H9 (cell line): ENCODE measurements around the gene ABCA12. TPM values are rescaled to one million over a fixed set of nuclear protein-coding genes. Genes with fewer than 3 reads are reported as not detected.

Experiments used
- DNase-seq: peaks from one replicate; pipeline ENCODE4 v3.0.0-alpha.2; 2017
- H2AFZ ChIP-seq: one replicate; pipeline ENCODE4 v1.6.1; 2013; ENCODE audit warnings: mild to moderate bottlenecking, low read length, control low read depth, moderate library complexity
- H2AK5ac ChIP-seq: 2 replicates; pipeline ENCODE4 v1.6.1; 2013; ENCODE audit warnings: low read length, control low read depth, mixed read lengths; ENCODE audit not compliant: insufficient read length
- H2BK120ac ChIP-seq: one replicate; pipeline ENCODE4 v1.6.1; 2013; ENCODE audit warnings: low read depth, mild to moderate bottlenecking, low read length, control low read depth, inconsistent platforms; ENCODE audit not compliant: poor library complexity, severe bottlenecking
- H2BK12ac ChIP-seq: 2 replicates; pipeline ENCODE4 v1.6.1; 2013; ENCODE audit warnings: low read length, control low read depth, mixed read lengths, low read depth; ENCODE audit not compliant: insufficient read length
- H2BK15ac ChIP-seq: 2 replicates; pipeline ENCODE4 v1.6.1; 2013; ENCODE audit warnings: low read depth, low read length, control low read depth
- H2BK20ac ChIP-seq: one replicate; pipeline ENCODE4 v1.6.1; 2013; ENCODE audit warnings: low read depth, mild to moderate bottlenecking, low read length, control low read depth, inconsistent platforms; ENCODE audit not compliant: poor library complexity, severe bottlenecking
- H2BK5ac ChIP-seq: 2 replicates; pipeline ENCODE4 v1.6.1; 2013; ENCODE audit warnings: low read length, control low read depth, mixed read lengths; ENCODE audit not compliant: insufficient read length
- H3K14ac ChIP-seq: 2 replicates; pipeline ENCODE4 v1.6.1; 2013; ENCODE audit warnings: low read length, control low read depth; ENCODE audit not compliant: insufficient read depth
- H3K18ac ChIP-seq: 2 replicates; pipeline ENCODE4 v1.6.1; 2013; ENCODE audit warnings: low read depth, mild to moderate bottlenecking, mixed read lengths, low read length, control low read depth; ENCODE audit not compliant: insufficient read length
- H3K23ac ChIP-seq: 2 replicates; pipeline ENCODE4 v1.6.1; 2013; ENCODE audit warnings: low read length, control low read depth, mixed read lengths, low read depth; ENCODE audit not compliant: insufficient read length
- H3K23me2 ChIP-seq: 2 replicates; pipeline ENCODE4 v1.6.1; 2013; ENCODE audit warnings: low read depth, mild to moderate bottlenecking, mixed read lengths, low read length, control low read depth; ENCODE audit not compliant: insufficient read length, poor library complexity, severe bottlenecking
- H3K27ac ChIP-seq: 2 replicates; pipeline ENCODE4 v1.5.1; 2013; ENCODE audit warnings: low read length, control low read depth, mixed read lengths, low read depth; ENCODE audit not compliant: insufficient read length
- H3K27me3 ChIP-seq: 2 replicates; pipeline ENCODE4 v1.6.1; 2013; ENCODE audit warnings: low read length, control low read depth, inconsistent platforms; ENCODE audit not compliant: insufficient read depth
- H3K4ac ChIP-seq: 2 replicates; pipeline ENCODE4 v1.6.1; 2013; ENCODE audit warnings: low read depth, mild to moderate bottlenecking, control low read depth, inconsistent platforms, low read length, moderate library complexity
- H3K4me1 ChIP-seq: 2 replicates; pipeline ENCODE4 v1.6.1; 2013; ENCODE audit warnings: low read length, control low read depth, inconsistent platforms; ENCODE audit not compliant: insufficient read depth
- H3K4me2 ChIP-seq: 2 replicates; pipeline ENCODE4 v1.6.1; 2013; ENCODE audit warnings: low read length, control low read depth, mixed read lengths; ENCODE audit not compliant: insufficient read length, insufficient read depth
- H3K56ac ChIP-seq: 2 replicates; pipeline ENCODE4 v1.6.1; 2013; ENCODE audit warnings: low read depth, mild to moderate bottlenecking, mixed read lengths, low read length, control low read depth; ENCODE audit not compliant: insufficient read length
- H3K79me1 ChIP-seq: 2 replicates; pipeline ENCODE4 v1.6.1; 2013; ENCODE audit warnings: low read depth, mild to moderate bottlenecking, moderate library complexity, low read length, control low read depth, inconsistent platforms; ENCODE audit not compliant: insufficient read depth, poor library complexity, severe bottlenecking
- H3K79me2 ChIP-seq: 2 replicates; pipeline ENCODE4 v1.6.1; 2013; ENCODE audit warnings: low read length, control low read depth, inconsistent platforms; ENCODE audit not compliant: insufficient read depth
- H3K9ac ChIP-seq: 2 replicates; pipeline ENCODE4 v1.6.1; 2013; ENCODE audit warnings: low read length, control low read depth, mixed read lengths; ENCODE audit not compliant: insufficient read length; ENCODE audit errors: extremely low read depth
- H3K9me3 ChIP-seq: one replicate; pipeline ENCODE4 v1.6.1; 2013; ENCODE audit warnings: low read depth, low read length, inconsistent platforms; ENCODE audit not compliant: control insufficient read depth
- H3T11ph ChIP-seq: one replicate; pipeline ENCODE4 v1.6.1; 2013; ENCODE audit warnings: mild to moderate bottlenecking, low read length, control low read depth, inconsistent platforms
- H4K20me1 ChIP-seq: one replicate; pipeline ENCODE4 v1.6.1; 2013; ENCODE audit not compliant: control insufficient read depth, insufficient read length, insufficient read depth
- H4K5ac ChIP-seq: 2 replicates; pipeline ENCODE4 v1.6.1; 2013; ENCODE audit warnings: low read depth, mild to moderate bottlenecking, mixed read lengths, low read length, control low read depth; ENCODE audit not compliant: insufficient read length
- H4K8ac ChIP-seq: replicated peaks from 2 replicates; pipeline ENCODE4 v1.6.1; 2013; ENCODE audit warnings: low read length, control low read depth, mixed read lengths, low read depth; ENCODE audit not compliant: insufficient read length
- H4K91ac ChIP-seq: 2 replicates; pipeline ENCODE4 v1.6.1; 2013; ENCODE audit warnings: low read depth, mild to moderate bottlenecking, moderate library complexity, mixed read lengths, low read length, control low read depth; ENCODE audit not compliant: insufficient read length
- H3K27ac Mint-ChIP-seq, 3 experiments: 2 replicates in 2 of 3; 3 replicates in 1 of 3; pipeline ENCODE4 v1.8.0; 2020 to 2021; ENCODE audit warnings: mixed read lengths in 3 of 3, mild to moderate bottlenecking in 1 of 3, moderate library complexity in 1 of 3
- H3K27me3 Mint-ChIP-seq: 2 replicates; pipeline ENCODE4 v1.8.0; 2021; ENCODE audit warnings: low read depth, mild to moderate bottlenecking, moderate library complexity, mixed read lengths
- H3K36me3 Mint-ChIP-seq, 3 experiments: 2 replicates in 2 of 3; 3 replicates in 1 of 3; pipeline ENCODE4 v1.8.0; 2020 to 2021; ENCODE audit warnings: low read depth in 3 of 3, mixed read lengths in 3 of 3; ENCODE audit not compliant: insufficient read depth in 1 of 3
- H3K4me1 Mint-ChIP-seq, 2 experiments: 2 replicates each; pipeline ENCODE4 v1.8.0; 2020; ENCODE audit warnings: mixed read lengths in 2 of 2
- H3K4me3 Mint-ChIP-seq, 2 experiments: 2 replicates in 1 of 2; 3 replicates in 1 of 2; pipeline ENCODE4 v1.8.0; 2020 to 2021; ENCODE audit warnings: mild to moderate bottlenecking in 2 of 2, mixed read lengths in 2 of 2, moderate library complexity in 1 of 2
- H3K9me3 Mint-ChIP-seq, 2 experiments: 2 replicates in 1 of 2; 3 replicates in 1 of 2; pipeline ENCODE4 v1.8.0; 2020; ENCODE audit warnings: mild to moderate bottlenecking in 2 of 2, mixed read lengths in 2 of 2, moderate library complexity in 1 of 2
- CTCF ChIP-seq: fragments of 200-600 bp; sonication (generic); conservative IDR thresholded peaks from 3 replicates; pipeline ENCODE4 v1.8.0; 2021; ENCODE audit warnings: antibody characterized with exemption, mild to moderate bottlenecking
- WGBS: extraction: QIAGEN DNeasy Blood & Tissue Kit; methylation state at CpG from one replicate; pipeline ENCODE4 v1.1.7; 2013; ENCODE audit warnings: missing lambda C conversion rate, low lambda C conversion rate, mixed read lengths; ENCODE audit not compliant: insufficient read length; ENCODE audit errors: extremely low coverage; 5-methylcytosine and 5-hydroxymethylcytosine counted together
- total RNA-seq: library from RNA; stranded (reverse); gene quantifications from 2 replicates; pipeline ENCODE4 v1.2.1, GENCODE V29; 2021

Gene ABCA12
- total RNA-seq, 1 experiment from 2014 or later: not detected

GRCh38 chr2:215136669-215137328 is 1.6 kb downstream of the ABCA12 start:
- Histone ChIP-seq H4K91ac (no peak overlapping the region), H4K8ac (no peak overlapping the region), H3K27me3 (no peaks in the 10 kb centered on the region), H3K4me2 (no peak overlapping the region), H2BK12ac (no peak overlapping the region), H3T11ph (no peak overlapping the region), H3K9me3 (no peaks in the 10 kb centered on the region), H2BK120ac (no peak overlapping the region), H3K18ac (no peak overlapping the region), H4K20me1 (no peaks in the 10 kb centered on the region), H2BK5ac (no peak overlapping the region), H2BK20ac (no peak overlapping the region), H3K4me1 (no peaks in the 10 kb centered on the region), H3K4ac (no peak overlapping the region), H3K14ac (no peak overlapping the region), H3K23ac (no peak overlapping the region), H3K56ac (no peak overlapping the region), H3K23me2 (no peaks in the 10 kb centered on the region), H3K27ac (no peak overlapping the region), H3K9ac (no peak overlapping the region), H3K79me2 (no peaks in the 10 kb centered on the region), H4K5ac (no peak overlapping the region), H3K79me1 (no peaks in the 10 kb centered on the region), H2BK15ac (no peak overlapping the region), H2AK5ac (no peak overlapping the region), H2AFZ (no peak overlapping the region)
- WGBS: no CpG with 5 or more reads among the region's 3 CpGs
- Mint-ChIP-seq H3K27me3 (no peaks in the 10 kb centered on the region; the same call in 1 of the 2 replicates), H3K9me3 (no peaks in the 10 kb centered on the region), H3K27ac (no peak overlapping the region), H3K36me3 (no peaks in the 10 kb centered on the region), H3K4me3 (no peak overlapping the region), H3K4me1 (no peaks in the 10 kb centered on the region; a peak in 1 of 4 replicates)
- no peak for TF ChIP-seq CTCF
- no peak for DNase-seq
